ENCODE results near the gene SH2D3A.

The SH2D3A gene

DNA sequence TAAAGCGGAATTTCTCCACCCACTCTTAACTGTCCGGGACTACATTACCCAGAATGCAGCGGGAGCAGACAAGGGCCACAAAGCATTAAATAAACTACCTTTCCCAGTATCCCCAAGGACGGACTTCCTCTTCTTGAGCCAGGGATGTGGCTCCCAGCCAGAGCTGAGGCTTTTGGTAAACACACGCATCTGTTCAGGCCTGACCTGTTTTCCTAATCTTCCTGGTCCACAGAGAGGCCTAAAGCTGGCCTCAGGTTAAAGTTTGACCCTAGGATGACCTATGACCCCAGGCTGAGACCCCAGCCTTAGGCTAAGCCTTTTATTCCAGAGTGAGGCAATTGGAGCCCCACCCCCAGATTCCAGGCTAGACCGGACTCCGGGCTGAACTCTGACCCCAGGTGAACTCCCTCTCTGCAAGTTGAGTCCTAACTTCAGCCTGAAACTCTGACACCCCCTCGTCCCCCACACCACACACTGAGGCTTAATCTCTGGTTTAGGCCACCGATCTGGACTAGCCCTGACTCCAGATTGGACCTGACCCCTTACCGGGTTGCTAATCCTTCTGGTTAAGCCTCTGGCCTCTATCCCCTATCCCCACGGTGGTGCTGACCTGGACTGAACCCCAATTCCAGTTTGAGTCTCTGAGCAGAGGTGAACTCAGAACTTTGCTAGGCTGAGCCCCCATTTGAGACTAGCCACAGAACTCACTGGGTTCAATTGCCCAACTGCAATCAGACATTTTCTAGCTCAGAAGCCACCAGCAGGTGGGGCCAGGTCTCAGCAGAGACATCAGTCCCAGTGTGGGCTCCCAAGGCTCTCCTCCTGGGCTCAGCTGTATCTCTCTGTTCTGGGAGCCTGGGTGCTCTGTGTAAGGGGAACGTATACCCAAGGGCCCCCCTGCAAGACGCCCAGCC lies 29.1 kb downstream of the SH2D3A start:
- DNase-seq (ENCODE audit: low read depth, low spot score): no peak

DNA sequence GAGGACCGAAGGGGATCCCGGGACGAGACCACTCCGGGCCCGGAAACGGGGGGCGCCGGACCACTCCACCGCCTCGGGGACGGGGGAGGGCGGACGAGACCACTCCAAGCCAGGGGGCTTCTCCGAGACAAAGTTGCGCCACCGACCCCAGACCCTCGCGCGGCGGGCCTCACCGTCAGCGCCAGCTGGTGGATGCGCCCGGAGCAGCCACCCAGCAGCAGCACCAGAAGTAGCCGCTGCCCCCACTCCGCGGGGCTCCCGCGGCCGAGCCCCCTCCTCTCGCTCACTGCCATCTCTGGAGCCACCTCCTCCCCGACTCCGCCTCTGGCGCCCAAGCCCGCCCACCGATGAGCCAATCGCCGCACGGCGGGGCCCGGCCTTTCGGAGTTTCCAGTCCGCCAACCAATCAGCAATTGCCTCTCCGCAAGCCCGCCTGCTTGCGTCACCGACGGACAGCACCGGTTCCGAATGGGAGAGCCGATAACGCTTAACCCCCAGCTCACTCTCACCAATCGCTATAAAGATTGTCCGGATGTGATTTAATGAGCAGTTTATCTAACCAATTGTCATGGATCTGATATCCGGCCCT lies 29.9 kb downstream of the SH2D3A start, which contains the start of gene GPR108:
Gene GPR108, minus strand, starts transcription at position 297 of the 589 bp plus-strand sequence. Its CDS starts 4 bp downstream, at position 293.
- DNase-seq (ENCODE audit: low read depth, low spot score): peak; percentile 99

DNA sequence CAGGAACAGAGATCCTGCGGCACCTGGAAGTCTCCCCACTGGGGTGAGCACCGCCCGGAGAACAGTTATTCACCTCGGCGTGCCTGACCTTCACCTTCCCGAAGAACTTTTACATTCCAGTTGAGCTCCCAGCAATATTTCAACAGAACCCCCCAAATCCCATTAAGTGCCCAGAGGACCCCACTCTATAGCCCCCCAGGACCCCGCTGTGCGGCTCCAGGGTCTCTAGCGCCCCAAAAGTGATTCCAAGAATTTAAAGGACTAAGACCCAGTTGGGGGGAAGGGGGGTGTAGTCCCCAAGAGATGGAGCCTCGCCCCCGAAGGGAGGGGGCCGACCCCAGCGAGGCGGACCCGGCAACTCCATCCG lies 30.3 kb downstream of the SH2D3A start:
- no peak for DNase-seq (ENCODE audit: low read depth, low spot score)

DNA sequence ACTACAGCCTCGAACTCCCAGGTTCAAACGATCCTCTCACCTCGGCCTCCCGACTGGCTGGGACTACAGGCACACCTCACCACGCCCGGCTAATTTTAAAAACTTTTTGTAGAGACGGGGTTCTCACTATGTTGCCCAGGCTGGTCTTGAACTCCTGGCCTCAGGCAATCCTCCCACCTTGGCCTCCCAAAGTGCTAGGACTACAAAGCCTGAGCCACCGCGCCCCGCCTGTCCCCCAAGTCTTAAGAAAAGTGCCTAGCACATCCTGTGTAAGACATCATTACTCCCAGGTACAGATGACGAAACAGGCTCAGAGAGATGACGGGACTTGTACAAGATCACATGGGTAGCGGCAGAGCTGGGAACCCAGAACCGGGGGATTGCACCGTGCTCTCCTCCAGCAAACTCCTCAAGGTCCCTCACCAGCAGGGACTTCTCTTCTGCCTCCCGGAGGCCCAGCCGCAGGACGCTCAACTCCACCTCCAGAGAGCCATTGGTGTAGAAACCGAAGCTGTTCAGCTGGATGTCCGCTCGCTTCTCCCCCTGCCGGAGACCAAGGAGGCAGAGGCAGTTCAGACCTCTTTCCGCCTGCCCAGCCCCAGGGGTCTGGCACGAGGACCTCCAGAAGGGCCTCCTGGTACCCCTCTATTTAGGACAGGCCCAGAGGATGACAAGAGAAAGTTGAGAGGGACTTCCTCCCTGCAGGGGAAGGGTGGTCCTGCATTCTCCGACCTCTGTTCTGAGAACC lies 30.9 kb downstream of the SH2D3A start:
- no peak for DNase-seq (ENCODE audit: low read depth, low spot score)

DNA sequence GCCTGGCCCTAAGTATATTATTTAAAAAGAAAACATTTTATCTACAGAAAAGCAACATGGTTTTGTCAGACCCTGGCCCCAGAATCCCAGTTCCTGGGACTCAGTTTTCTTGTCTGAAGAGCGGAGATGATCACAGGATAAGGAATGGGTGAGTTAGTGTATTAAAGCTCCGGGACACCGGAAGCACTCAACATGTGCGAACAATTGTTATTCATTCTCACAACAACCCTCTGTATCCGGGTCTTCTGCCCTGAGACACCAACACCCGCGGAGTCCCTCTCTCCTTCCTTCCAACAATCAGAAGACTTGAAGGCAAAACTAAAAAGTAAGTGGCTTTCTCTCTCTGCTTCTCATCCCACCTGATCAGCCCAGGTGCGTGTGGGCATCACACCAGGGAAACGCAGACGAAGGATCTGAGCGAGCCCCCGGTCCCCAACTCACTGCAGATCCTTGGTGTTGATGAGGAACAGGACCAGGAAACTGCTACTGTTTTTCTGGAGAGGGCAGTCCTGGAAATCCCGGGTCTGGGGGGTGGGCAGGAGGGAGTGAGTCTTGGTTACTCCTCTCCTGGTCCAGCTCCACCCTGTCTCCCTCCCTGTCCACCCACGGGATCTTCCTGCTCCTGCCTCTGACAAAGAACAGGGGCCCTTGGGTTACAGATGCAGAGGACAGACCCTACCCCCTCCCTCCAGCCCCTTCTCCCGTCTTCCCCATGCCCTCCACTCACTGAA lies 31.9 kb downstream of the SH2D3A start:
- DNase-seq (ENCODE audit: low read depth, low spot score): no peak

DNA sequence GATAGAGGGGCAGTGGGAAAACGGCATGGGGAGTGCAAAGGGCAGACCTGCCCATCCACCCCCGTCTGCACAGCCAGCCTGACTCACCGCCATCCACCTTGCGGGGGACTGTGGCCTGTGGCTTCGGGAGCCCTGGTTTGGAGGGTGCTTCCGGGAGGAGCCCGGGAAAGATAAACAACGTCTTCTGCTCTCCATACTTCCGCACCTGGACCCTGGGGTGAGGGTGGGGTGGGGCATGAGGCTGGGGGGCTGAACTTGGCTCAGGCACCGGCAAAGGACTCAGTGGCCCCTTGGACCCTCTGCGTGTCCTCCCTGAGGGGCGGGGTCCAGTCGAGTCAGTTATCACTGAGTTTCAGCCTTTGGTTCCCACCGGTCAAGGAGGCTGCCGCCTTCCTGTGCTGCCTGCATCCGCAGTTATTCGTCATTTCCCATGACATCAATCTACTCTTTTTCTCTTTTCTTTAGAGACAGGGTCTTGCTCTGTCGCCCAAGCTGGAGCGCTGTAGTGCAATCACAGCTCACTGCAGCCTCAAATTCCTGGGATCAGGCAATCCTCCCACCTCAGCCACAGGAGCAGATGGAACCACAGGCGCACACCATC lies 33.0 kb downstream of the SH2D3A start:
- DNase-seq (ENCODE audit: low read depth, low spot score): no peak

DNA sequence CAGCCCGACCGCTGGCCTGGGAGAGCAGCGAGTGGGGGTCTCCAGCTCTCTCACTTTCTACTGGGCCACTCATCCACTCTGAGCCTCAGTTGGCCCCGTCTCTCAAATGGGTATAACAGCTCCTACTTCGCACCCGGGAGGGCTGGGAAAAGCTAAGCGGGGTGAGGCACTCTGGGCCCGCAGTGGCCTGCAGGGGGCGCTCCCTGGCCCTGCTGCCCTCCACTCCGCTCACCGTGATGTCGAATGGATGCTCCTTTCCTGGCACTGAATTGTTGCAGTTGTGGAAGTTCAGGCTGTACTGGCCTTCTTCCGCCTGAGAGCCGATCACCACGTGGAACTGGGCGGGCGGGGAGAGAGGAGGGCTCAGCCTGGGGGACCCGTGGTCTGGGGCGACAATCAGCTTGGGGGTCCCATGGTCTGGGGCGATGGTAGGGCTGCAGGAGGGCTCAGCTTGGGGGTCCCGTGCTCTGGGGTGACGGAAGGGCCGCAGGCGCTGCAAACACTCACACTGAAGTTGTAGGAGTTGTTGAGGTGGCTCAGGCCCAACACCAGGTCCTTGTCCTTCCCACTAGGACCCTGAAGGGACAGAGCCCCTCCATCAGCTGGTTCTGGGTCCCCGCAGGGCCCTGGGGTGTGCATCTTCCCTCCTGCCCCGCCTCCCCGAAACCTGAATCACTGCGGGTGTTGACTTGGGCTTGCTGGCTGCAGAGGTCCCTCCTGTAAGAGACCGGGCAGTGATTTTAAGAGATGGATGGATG lies 33.7 kb downstream of the SH2D3A start:
- no peak for DNase-seq (ENCODE audit: low read depth, low spot score)

DNA sequence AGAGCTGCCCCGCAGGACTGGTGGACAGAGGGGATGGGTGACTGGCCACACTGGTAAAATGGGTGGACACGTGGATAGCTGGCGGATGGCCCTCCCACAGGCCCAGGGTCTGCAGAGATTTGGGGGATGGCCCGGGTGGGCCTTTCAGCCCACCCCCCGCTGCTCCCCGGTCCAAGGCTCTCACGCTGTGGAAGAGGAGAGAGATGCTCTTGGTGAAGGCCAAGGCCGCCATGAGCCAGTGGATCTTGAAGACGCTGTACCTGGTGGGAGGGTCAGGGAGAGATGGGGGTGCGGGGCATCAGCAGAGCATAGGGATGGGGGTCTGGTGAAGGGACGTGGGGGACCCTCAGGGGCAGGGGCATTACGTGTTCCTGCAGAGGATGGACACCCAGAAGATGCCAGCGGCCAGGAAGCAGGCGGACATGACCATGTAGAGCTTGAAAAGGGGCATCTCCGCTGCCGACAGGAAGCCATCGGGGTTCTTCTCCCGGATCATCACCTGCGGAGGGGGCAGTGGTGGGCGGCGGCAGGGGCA lies 34.4 kb downstream of the SH2D3A start:
- no peak for DNase-seq (ENCODE audit: low read depth, low spot score)

DNA sequence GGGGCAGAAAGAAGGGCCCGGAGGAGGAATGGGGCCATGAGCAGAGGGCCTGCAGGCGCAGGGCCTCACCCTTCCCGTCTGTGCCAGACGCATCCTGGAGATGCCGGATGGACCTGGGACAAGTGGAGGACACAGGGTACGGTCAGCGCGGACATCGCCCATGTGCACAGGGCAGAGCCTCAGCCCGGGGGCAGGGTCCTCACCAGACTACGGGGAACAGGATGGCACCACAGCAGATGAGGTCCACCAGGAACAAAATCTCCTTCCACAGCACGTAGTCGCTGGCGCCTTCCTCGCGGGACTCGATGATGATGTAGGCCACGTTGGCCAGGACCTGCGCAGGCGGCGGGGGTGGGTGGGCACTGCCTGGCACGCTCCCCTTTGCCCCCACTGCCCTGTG lies 35.4 kb downstream of the SH2D3A start:
- DNase-seq (ENCODE audit: low read depth, low spot score): no peak

DNA sequence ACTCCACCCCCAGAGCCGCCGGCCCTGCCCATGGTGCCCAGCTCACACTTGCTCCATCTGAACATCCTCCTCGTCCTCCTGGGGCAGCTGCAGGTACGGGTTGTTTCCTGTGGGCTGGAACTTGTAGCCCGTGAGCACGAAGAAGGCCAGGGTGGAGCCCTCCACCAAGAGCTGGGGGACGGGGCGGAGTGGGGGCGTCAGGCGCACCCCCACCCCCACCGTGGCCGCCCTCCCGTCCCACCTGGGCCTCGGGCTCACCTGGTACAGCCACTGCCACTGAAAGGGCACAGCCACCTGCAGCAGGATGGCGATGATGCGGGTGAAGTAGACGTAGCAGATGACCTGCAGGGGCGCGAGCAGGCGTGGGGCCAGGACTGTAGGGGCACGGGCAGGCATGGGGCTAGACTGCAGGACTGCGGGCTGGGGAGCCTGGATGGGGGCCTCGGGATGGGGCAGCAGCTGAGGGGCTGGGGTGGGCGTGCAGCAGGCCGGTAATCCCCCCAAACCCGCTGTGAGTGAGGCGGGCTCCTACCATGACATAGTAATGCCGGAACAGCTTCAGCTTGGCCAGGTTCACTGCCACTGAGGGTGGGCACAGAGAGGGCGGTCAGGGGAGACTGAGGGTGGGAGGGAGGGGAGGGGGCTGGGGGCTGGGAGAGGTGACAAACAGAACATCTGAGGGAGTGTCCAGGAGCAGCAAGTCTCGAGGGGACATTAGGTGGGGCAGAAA lies 36.1 kb downstream of the SH2D3A start:
- no peak for DNase-seq (ENCODE audit: low read depth, low spot score)

DNA sequence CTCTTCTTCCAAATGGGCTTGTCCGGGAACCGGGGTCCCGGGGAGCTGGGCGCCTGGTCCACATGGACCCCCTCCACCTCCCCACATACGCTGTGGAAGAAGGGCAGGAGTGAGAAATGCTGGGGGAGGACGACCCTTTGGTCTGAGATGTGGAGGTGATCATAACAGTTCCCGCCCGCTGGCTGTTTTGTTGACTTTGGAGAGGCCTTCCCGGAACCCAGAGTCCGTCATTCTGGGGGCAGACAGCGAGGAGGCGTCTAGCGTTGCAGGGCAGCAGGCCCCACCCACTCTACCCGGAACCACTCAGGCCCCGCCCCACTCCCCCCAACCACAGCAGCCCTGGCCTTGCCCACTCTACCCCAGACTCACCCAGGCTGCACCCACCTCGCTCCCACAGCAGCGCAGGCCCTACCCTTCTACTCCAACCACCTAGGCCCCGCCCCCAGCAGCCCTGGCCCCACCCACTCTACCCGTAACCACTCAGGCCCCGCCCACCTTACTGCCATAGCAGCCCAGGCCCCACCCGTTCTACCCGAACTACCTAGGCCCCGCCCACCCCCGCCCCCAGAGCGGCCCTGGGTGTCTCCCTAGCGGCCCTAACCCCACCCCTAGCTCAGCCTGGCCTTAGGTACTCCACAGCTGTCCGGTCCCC lies 37.0 kb downstream of the SH2D3A start:
- no peak for DNase-seq (ENCODE audit: low read depth, low spot score)

DNA sequence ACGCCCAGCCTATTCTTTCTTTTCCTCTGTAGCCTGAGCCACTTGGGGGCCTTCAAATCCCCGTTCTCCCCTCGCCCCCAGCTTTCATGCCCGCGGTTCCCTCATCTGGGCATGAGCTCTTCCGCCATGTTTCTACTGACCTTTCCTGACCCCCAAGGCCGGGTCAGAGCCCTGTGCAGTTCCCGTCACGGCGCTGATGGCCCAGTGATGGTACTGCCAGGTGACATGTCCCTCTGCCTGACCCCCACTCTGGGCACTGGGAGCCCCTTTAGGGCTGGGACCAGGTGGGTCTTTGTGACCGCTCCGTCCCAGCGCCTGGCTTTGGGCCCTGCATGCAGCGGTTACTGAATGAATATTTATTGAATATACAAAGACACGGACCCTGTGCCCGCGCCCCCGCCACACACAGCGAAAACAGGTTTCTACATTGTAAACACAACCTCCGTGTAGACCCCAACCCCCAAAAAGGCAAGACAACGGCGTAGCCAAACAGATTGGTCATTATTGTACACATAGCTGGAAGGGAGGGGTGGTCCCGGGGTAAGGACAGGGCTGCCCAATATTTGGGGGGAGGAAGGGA lies 37.6 kb downstream of the SH2D3A start:
- no peak for DNase-seq (ENCODE audit: low read depth, low spot score)

DNA sequence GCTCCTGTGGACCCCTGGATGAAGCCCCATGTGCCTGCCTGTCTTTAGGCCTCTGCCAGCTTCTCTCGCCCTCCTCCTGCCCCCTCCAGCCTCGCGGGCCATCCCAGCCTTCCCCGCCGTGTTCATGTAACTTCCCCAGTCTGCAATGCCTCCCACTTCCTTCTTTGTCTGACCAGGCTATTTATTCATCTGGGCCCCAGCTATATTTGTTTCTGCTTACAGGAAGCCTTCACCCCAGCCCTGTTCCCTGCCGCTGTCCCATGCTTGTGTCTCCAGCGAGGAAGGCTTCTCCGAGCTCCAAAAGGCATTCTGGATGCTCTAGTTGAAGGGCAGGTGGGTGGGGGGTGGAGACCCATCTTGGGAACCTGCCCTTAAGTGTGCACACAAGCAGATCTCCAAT lies 38.9 kb downstream of the SH2D3A start:
- no peak for DNase-seq (ENCODE audit: low read depth, low spot score)

DNA sequence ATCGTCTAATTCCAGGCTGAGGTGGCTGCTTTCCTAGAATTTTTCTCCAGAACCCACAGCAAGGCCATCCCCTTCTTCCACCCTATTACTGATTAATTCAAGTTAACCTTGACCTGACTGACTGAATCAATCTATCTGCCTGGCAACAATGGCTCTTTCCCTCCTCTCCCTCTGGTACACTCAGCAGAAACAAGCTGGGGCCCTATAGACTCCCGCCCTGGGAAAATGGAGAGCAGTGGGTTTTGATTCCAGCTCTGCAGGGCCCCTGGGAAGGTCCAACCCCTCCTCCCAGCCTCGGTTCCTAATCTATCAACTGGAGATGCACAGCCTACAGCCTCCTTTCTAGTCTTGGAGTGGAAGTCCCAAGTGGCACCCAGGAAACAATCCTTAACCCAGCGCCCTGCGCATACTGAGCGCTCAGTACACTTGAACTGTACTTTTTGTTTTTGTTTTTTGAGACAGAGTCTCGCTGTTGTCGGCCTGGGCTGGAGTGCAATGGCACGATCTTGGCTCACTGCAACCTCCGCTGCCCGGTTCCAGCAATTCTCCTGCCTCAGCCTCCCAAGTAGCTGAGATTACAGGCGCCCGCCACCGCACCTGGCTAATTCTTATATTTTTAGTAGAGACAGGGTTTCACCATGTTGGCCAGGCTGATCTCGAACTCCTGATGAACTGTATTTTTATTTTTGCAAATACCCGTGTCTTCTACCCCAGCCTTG lies 41.6 kb downstream of the SH2D3A start:
- DNase-seq (ENCODE audit: low read depth, low spot score): no peak

DNA sequence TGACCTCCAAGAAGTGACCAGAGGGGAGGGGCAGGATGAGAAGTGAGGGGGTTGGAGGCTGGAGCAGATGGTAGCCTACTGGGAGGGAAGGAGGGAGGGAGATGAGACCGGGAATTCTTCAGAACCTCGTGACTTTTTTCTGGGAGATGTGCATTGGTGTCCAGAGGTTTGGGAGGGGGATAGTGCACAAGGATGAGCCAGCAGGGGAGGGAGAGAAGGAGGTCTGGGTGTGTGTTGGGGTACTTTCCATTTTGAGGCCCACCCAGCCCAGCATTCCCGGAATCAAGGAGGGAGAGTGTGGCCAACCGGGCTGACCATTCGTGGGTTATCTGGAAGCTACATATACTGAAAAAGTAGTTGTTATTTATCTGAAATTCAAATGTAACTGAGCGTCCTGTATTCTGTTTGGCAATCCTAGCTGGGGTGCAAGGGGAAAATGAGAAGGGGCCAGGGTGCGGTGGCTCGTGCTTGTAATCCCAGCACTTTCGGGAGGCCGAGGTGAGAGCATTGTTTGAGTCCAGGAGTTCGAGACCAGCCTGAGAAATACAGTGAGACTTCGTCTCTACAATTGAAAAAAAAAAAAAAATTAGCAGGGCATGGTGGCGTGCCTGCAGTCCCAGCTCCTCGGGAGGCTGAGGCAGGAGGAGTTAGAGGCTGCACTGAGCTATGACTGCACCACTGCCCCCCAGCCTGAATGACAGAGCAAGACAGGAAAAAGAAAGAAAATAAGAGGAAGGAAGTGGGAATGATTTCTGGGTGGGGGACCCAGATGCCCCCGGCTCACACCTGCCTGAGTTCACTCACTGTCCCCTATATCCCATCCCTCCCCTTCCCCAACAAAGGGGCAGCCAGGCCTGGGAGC lies 42.4 kb downstream of the SH2D3A start:
- DNase-seq (ENCODE audit: low read depth, low spot score): no peak

DNA sequence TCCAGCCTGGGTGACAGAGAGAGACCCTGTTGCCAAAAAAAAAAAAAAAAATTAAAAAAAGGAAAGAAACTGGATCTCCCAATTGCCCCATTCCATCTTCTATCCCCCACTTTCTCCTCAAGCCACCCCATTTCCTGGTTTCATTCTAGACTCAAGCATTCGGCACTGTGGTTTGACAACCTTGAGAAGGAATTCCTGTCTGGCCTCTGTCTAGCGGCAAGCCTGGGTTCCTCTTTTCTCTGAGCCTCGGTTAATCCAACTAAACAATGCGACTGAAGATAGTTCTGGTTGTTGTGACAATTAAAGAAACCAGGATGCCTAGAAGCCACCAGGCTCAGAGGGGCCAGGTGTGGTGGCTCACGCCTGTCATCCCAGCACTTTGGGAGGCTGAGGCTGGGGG lies 43.5 kb downstream of the SH2D3A start:
- no peak for DNase-seq (ENCODE audit: low read depth, low spot score)

DNA sequence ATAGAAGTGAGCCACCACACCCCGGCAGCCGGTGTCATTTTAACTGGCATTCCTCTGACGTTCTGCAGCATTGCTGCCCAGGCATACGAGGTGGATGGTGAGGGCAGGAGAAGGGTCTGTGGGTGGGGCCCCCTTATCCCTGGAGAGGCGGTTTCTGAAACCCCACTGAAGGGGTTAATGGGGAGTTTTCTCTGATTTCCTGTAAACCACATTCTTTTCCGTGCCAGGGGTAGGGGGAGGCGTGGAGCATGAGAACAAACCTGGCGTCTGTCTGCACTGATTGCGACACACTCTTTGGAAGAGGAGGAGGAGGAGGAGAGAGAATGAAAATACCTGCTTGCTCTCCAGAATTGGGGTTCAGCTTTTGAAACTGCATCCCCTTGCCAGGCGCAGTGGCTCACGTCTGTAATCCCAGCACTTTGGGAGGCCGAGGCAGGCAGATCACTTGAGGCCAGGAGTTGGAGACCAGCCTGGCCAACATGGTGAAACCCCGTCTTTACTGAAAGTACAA lies 44.1 kb downstream of the SH2D3A start:
- DNase-seq (ENCODE audit: low read depth, low spot score): no peak

Data from smooth muscle cell of the brain vasculature (primary cell).